SK-N-SH treated with all-trans-retinoic acid at 6 μM for 48 hours (cell line): ENCODE measurements around the gene ABHD11.

Source experiments
- CREB5 ChIP-seq: fragments of 250-450 bp; sonication (Bioruptor Pico); IDR thresholded peaks from 2 replicates; pipeline ENCODE4 v1.5.1; 2020; ENCODE audit warnings: low read depth, mild to moderate bottlenecking, moderate library complexity
- CSDC2 ChIP-seq: fragments of 250-450 bp; sonication (Bioruptor Pico); IDR thresholded peaks from 2 replicates; pipeline ENCODE4 v1.5.0; 2020; ENCODE audit warnings: mild to moderate bottlenecking, moderate library complexity
- ESRRG ChIP-seq: fragments of 250-450 bp; sonication (Bioruptor Pico); IDR thresholded peaks from 2 replicates; pipeline ENCODE4 v1.6.1; 2021; ENCODE audit warnings: mild to moderate bottlenecking
- ISL1 ChIP-seq: fragments of 250-450 bp; sonication (Bioruptor Pico); IDR thresholded peaks from 2 replicates; pipeline ENCODE4 v2.1.2; 2022; ENCODE audit warnings: mild to moderate bottlenecking, moderate library complexity
- PATZ1 ChIP-seq: fragments of 250-450 bp; sonication (Bioruptor Pico); IDR thresholded peaks from 2 replicates; pipeline ENCODE4 v1.8.0; 2020; ENCODE audit warnings: mild to moderate bottlenecking, moderate library complexity, borderline replicate concordance
- PPARA ChIP-seq: fragments of 250-450 bp; sonication (Bioruptor Pico); IDR thresholded peaks from 2 replicates; pipeline ENCODE4 v1.5.0; 2020; ENCODE audit warnings: mild to moderate bottlenecking, borderline replicate concordance
- RARB ChIP-seq: fragments of 250-450 bp; sonication (Bioruptor Pico); IDR thresholded peaks from 2 replicates; pipeline ENCODE4 v1.8.0; 2021; ENCODE audit warnings: mild to moderate bottlenecking, moderate library complexity
- TOX ChIP-seq: fragments of 250-450 bp; sonication (Bioruptor Pico); IDR thresholded peaks from 2 replicates; pipeline ENCODE4 v1.8.0; 2021; ENCODE audit warnings: mild to moderate bottlenecking, moderate library complexity, borderline replicate concordance
- TSHZ2 ChIP-seq: fragments of 250-450 bp; sonication (Bioruptor Pico); IDR thresholded peaks from 2 replicates; pipeline ENCODE4 v1.5.0; 2020; ENCODE audit warnings: mild to moderate bottlenecking, moderate library complexity
- ZC3H10 ChIP-seq: fragments of 250-450 bp; sonication (Bioruptor Pico); IDR thresholded peaks from 2 replicates; pipeline ENCODE4 v1.5.1; 2021; ENCODE audit warnings: mild to moderate bottlenecking, moderate library complexity
- ZNF8 ChIP-seq: fragments of 450-650 bp; formaldehyde crosslinking; IDR thresholded peaks from 2 replicates; pipeline ENCODE4 v1.5.0; 2020; ENCODE audit warnings: mild to moderate bottlenecking, moderate library complexity

GRCh38 chr7:73734619-73735527 is 3.7 kb downstream of the ABHD11 start:
- TF ChIP-seq CREB5 (CRISPR knock-in tag) (no peak), TOX (CRISPR knock-in tag) (no peak), TSHZ2 (CRISPR knock-in tag) (no peak), RARB (CRISPR knock-in tag) (no peak), PPARA (CRISPR knock-in tag) (no peak), ZNF8 (CRISPR knock-in tag) (no peak), PATZ1 (no peak), ZC3H10 (CRISPR knock-in tag) (no peak), ISL1 (CRISPR knock-in tag) (no peak), CSDC2 (CRISPR knock-in tag) (no peak), ESRRG (no peak)
